ENCODE measurements around the gene SLC49A3.
A peak's percentile ranks its signal among the peaks of the same experiment; 100 is the strongest.
"Not testable (repeated sequence)": the region's sequence is repeated elsewhere in the genome, so short reads cannot be mapped to it uniquely, and the experiment has no call there.

Gene SLC49A3

GRCh38 chr4:650951-651883 is 37.7 kb downstream of the SLC49A3 start:
- peak; percentile 9 for DNase-seq

DNA sequence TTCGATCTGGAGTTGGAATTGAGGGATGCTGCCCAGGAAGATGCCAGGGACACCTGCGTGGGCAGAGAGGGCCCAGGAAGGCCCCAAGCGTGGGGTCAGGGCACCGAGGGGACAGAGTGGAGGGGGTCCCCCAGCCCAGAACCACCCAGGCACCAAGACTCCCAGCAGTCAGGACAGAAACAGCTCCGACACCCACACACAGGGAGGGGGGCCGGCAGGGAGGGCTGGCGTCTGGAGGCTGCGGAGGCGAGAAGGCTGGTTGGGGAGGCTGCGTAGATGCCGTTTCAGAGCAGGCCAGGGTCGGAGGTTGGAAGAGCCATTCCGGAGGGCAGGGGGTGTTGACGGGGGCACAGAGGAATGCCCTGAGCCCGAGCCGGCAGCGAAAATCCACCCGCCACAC is 38.5 kb downstream of the SLC49A3 start:
- no peak for DNase-seq

- no peak for DNase-seq
Measured at GRCh38 chr4:649751-650310, 39.1 kb downstream of the SLC49A3 start.

- DNase-seq = no peak
Measured at GRCh38 chr4:649293-649625, 39.7 kb downstream of the SLC49A3 start.

- no peak for DNase-seq
Measured at GRCh38 chr4:648579-649292, 40.2 kb downstream of the SLC49A3 start.

GRCh38 chr4:647481-647880 is 41.5 kb downstream of the SLC49A3 start:
- DNase-seq = no peak

- DNase-seq = no peak
Measured at GRCh38 chr4:646460-646859, 42.5 kb downstream of the SLC49A3 start.

DNA sequence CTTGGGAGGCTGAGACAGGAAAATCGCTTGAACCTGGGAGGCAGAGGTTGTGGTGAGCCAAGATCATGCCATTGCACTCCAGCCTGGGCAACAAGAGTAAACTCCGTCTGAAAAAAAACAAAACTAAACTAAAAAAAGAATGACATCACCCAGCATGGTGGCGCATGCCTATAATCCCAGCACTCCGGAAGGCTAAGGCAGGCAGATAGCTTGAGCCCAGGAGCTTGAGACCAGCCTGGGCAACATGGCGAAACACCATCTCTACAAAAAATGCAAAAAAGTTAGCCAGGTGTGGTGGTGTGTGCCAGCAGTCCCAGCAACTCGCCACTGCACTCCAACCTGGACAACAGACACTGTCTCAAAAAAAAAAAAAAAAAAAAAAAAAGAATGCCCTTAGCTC is 46.6 kb downstream of the SLC49A3 start:
- not testable (repeated sequence) for DNase-seq

DNA sequence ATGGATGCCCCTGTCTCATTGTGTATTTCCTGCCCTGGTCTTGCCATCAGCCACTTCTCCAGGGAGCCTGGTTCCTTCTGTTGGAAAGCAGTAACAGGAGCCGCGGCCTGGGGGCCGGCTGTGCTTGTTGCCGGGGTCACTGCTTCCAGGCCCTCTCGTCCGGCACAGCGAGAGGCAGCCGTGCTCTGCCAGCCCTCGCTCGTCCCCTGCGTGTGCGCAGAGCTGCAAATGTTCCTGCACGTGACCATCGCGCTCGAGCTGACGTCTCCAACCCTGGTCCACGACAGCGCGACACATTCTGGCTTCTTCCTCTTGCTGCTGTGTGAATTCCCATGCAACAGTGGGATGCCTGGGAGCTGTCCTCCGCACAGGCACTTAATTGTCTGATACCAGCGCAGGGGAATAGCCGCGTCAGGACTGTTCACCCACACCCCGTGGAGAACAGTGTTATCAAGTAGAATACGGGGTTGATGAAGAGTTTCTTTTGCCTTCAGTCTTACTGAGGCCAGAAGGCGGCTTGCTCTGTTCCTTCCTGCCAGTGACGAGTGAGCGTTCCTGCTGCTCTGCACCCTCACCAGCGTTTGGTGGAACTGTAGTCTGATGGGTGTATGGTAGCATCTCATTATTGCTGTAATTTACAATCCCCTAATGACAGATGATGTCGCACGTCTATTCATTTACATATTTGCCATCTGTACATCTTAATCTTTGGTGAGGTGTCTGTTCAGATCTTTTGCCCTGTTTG is 51.2 kb downstream of the SLC49A3 start:
- no peak for DNase-seq

DNA sequence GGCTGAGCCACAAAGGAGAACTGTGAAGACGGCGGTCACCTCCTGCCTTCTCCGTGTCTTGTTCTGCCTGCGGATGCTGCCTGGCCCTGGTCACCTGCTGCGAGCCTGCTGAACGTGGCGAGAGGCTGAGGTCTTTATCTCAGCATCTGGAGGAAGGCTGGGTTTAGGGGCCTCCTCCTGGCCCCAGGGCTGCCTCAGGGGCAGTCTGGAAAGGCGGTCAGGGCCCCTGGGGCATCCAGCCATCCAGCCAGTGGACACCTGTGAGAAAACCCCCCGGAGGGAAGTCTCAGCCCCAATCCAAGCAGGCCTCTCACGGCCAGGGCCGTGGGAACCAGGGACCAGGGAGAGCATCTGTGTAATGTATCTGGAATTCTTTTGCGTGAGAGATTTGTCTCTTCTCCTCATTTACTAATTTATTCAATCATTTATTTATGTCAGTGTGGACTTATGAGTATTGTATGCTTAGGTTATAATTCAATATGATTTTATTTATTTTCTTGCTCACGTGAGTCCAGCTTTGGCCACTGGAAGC is 52.3 kb downstream of the SLC49A3 start:
- no peak for DNase-seq

DNA sequence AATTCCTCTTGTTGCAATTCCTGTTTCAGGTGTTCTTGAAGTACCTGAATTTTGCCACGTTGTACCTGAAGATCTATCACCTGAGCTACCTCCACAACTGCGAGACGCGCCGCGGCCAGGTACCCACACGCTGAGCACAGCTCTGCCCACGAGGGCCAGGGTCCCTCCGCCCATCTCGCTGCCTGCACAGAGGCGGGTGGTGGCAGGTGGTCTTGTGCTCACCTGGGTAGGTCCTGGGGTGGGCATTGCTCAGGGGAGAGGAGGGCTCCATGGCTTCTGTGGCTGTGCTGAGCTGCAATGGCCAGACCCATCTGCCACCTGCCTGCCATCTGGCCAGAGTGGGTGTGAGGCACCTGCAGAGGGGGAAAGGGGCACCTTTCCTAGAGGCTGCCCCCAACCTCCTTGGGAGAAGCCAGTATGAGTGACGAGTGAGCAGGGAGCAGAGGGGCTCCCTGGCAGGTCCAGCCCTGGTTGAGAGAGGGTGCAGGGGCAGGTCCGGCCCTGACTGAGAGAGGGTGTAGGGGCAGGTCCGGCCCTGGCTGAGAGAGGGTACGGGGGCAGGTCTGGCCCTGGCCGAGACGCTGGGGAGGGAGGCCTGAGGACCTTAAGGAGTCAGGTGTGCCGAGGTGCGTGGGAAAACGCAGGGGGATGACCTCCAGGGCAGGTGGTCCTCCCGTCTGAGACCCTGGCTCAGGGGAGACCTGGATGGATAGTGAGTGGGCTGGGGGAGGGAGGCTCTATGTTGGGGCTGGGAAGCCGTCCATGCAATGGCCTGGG is 52.9 kb downstream of the SLC49A3 start:
- DNase-seq = no peak

- DNase-seq = not testable (repeated sequence)
Measured at GRCh38 chr4:635066-635835, 53.7 kb downstream of the SLC49A3 start.

DNA sequence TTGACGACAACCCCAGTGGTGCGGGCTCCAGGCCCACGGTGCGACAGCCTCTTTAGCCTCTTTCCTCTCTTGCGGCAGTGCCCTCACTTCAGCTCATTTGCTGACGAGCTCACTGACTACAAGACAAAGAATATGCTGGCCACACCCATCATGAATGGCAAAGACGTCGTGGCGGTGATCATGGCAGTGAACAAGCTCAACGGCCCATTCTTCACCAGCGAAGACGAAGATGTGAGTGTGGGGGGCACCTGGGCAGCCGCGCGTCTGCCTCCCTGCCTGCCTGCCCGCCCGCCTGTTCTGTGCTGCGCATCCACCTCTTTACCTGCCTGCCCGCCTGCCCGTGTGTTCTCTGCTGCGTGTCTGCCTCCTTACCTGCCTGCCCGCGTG is 54.4 kb downstream of the SLC49A3 start:
- no peak for DNase-seq

GRCh38 chr4:633976-634598 is 54.9 kb downstream of the SLC49A3 start:
- no peak for DNase-seq

DNA sequence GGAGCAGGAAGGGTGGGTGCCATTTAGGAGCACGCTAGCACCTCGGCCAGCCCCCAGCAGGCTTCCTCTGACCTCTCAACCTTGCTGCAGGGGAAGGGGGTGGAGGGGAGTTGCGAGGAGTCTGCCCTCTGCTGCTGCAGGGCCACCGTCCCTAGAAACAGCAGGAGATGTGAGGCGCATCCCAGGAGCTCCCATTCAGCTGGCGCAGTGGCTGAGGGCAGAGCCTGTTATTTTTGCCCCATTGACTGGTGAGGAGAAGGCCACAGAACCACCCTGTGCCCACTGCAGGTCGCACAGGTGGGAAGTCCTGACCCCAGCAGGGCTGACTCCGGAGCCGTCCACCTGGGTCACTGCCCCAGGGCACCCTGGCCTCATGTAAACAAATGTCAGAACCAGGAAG is 55.5 kb downstream of the SLC49A3 start:
- DNase-seq = no peak

DNA sequence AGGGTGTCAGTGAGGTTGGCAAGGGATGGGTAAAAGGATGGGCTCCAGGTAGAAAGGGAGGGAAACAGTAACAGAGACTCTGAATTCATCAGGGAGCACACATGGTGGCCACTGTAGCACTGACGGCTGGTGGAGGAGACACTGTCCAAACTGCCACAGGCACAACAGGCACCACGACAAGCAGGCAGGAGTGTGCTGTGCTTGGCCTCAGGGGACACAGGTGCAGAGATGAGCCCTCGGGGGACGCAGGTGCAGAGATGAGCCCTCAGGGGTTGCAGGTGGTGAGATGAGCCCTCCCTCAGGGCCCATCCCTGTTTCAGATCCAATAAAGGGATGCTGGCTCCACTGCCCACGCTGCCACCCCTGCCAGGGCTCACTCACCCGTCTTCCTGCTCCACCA is 56.0 kb downstream of the SLC49A3 start:
- DNase-seq = no peak

DNA sequence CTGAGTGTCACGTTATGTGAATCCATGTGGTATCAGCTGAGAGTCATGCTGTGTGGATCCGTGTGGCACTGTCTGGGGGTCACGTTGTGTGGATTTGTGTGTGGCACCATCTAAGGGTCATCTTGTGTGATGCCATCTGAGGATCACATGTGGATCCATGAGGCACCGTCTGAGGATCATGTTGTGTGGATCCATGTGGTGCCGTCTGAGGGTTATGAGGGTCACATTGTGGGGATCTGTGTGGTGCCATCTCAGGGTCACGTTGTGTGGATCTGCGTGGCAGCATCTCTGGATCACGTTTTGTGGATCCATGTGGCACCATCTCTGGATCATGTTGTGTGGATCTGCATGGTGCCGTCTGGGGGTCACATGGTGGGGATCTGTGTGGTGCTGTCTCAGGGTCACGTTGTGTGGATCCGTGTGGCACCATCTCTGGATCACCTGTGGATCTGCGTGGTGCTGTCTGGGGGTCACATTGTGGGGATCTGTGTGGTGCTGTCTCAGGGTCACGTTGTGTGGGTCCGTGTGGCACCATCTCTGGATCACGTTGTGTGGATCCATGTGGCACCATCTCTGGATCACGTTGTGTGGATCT is 56.7 kb downstream of the SLC49A3 start:
- no peak for DNase-seq
